ENCODE measurements around the gene ZNF888.
"Not testable (repeated sequence)": the region's sequence is repeated elsewhere in the genome, so short reads cannot be mapped to it uniquely, and the experiment has no call there.

ZNF888 gene

DNA sequence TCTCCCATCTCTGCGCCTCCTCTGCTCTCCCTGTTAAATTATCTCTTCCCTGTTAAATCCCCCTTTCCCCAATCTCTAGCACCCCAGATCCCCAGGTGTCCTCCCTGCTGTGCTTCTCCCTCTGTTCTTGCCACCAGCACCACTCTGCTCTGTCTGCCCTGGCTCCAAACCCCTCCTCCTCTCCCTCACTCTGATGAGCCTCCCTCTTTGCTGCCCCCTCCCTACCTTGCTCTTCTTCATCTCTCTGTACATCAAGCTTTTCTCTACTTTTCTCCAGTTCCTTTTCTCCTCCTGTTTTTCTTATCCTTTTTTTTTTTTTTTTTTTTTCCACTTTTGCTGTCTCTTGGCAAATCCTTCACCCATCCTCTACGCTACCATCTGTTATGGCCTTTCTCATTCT lies 18.3 kb upstream of the ZNF888 start:
- DNase-seq = not testable (repeated sequence)

DNA sequence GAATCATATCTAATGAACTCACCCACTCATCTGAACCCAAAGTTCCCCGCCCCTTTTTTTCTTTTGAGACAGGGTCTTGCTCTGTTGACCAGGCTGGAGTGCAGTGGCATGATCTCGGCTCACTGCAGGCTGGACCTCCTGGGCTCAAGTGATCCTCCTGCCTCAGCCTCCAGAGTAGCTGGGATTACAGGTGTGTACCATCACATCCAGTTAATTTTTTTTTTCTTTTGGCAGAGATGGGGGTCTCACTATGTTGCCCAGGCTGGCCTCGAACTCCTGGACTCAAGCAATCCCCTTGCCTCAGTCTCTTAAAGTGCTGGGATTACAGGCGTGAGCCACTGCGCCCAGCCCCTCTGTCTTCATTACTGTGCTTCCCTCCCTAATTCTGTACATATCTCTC lies 17.7 kb upstream of the ZNF888 start:
- DNase-seq = not testable (repeated sequence)

DNA sequence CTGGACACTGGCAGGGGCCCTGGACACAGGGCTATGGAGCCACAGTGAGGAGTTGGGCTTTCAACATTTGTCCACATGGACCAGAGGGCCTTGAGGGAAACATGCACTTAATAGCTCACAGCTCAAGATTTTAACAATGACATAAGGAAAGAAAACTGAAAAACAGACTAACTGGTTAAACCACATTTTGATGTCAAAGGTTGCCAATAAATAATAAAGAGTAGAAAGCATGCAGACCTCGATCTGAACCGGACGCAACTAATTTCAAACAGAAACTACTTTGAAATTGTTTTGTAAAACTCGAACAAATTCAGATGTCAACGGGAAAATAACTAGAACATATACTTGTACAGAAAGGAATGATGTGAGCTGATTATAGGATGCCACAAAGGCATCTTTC lies 15.5 kb upstream of the ZNF888 start:
- no peak for DNase-seq

DNA sequence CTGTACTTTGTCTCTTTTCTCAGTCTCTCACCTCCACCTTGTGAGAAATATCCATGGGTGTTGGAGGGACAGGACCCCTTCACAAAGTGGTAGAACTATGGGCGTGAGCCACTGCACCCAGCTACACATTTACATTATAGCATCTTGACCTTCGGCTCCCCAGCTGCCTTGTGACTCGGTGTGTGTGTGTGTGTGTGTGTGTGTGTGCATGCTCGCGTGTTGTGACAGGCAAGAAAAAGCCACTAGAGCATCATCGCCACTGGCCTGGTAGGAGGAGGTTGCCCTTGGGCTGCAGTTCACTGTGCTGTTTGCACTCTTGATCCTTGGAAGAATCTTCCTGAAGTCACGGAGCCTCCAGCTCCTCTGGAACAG lies 13.7 kb upstream of the ZNF888 start:
- DNase-seq = no peak

DNA sequence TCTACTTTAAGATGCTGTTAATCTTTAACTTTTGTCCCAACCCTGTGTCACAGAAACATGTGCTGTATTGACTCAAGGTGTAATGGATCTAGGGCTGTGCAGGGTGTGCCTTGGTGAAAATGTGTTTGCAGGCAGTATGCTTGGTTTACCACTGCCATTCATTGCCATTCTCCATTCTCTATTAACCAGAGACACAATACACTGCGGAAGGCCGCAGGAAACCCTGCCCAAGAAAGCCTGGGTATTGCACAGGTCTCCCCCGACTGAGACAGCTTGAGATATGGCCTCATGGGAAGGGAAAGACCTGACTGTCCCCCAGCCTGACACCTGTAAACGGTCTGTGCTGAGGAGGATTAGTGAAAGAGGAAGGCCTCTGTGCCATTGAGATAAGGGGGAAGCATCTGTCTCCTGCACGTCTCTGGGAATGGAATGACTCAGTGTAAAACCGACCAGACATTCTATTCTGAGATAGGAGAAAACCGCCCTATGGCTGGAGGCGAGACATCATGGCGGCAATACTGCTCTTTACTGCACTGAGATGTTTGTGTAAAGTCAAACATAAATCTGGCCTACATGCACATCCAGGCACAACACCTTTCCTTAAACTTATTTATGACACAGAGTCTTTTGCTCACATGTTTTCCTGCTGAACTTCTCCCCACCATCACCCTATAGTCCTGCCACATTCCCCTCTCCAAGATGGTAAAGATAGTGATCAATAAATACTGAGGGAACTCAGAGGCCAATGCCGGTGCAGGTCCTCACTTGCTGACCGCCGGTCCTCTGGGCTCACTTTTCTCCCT lies 13.1 kb upstream of the ZNF888 start:
- no peak for DNase-seq

DNA sequence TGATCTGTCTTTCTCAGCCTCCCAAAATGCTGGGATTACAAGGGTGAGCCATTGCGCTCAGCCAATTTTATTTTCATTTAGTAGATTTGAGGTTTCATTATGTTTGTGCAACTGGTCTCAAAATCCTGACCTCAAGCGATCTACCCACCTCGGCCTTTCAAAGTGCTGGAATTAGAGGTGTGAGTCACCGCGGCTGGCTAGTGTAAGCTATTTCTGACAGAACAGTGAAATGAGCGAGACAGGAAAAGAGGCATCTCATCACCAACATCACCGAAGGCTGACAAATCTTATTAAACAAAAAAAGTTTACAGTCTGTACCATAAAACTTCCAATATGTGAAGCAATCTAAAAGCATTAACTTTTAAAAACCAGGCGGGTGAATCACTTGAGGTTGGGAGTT lies 12.2 kb upstream of the ZNF888 start:
- no peak for DNase-seq

DNA sequence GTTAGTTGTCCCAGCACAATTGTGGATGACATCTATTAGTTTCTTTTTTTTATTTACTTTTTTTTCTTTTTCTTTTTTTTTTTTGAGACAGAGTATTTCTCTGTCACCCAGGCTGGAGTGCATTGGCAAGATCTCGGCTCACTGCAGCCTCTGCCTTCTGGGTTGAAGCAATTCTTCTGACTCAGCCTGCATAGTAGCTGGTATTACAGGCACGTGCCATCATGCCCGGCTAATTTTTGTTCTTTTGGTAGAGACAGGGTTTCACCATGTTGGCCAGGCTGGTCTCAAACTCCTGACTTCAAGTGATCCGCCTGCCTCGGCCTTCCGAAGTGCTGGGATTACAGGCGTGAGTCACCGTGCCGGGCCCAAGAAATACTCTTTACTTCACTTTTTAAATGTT lies 1.4 kb upstream of the ZNF888 start:
- DNase-seq = not testable (repeated sequence)

DNA sequence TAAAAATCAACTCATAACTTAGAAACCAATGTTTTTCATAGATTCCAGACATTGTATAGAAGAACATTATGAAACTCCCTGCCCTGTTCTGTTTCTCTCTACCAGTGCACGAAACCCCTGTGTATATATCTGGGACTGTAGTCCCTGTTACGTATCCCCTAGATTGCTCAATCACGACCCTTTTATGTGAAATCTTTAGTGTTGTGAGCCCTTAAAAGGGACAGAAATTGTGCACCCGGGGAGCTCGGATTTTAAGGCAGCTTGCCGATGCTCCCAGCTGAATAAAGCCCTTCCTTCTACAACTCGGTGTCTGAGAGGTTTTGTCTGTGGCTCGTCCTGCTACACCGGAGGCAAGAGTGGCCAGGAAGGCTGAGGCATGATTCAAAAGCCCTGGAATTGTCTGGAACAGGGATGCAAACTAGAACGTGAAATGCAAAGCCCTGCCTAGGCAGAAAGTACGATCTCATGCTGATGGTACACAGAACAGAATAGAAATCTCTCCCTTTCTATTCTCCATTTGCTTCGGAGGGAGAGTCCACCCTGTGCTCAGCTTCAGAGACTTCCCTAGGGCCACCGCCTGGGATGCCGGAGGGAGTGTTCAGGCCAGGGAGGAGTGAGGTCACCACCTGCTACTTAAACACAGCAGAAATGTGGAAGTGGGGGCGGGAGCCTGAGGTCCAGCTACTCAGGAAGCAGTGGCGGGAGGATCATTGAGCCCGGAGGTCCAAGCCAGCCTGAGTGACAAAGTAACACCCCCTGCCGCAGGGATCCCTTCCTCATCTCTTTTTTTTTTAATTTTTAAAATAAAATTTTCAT lies 758 bp upstream of the ZNF888 start:
- no peak for DNase-seq

DNA sequence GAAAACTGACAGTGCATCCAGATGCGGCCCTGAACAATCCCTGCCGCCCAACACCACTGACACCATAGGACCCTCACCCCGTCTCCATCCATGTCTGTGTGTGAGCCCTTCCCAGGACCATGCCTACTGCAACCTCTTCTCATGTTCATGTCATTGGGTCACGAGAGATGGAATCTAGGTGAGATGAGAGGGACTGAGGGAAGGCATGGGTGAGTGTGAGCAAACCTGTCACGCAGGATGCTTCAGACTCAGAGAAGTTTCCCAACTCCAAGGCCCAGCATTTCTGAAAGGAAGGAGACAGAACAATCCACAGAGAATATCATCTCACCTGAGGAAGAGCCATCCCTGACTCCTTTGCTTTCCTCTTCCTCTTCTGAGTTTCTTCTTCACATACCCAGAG lies 5.7 kb downstream of the ZNF888 start:
- DNase-seq = no peak

DNA sequence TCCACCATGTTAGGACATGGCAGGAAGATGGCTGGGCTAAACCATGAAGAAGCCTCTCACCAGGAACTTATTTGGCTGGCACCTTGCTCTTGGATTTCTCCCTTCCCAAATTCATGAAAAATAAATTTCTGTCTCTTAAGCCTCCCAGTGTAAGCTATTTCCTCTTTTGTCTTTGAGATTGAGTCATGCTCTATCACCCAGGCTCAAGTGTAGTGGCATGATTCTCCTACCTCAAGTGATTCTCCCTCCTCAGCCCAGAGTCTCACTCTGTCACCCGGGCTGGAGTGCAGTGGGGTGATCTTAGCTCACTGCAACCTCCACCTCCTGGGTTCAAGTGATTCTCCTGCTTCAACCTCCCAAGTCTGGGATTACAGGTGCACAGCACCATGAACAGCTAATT lies 12.6 kb downstream of the ZNF888 start:
- DNase-seq = no peak

DNA sequence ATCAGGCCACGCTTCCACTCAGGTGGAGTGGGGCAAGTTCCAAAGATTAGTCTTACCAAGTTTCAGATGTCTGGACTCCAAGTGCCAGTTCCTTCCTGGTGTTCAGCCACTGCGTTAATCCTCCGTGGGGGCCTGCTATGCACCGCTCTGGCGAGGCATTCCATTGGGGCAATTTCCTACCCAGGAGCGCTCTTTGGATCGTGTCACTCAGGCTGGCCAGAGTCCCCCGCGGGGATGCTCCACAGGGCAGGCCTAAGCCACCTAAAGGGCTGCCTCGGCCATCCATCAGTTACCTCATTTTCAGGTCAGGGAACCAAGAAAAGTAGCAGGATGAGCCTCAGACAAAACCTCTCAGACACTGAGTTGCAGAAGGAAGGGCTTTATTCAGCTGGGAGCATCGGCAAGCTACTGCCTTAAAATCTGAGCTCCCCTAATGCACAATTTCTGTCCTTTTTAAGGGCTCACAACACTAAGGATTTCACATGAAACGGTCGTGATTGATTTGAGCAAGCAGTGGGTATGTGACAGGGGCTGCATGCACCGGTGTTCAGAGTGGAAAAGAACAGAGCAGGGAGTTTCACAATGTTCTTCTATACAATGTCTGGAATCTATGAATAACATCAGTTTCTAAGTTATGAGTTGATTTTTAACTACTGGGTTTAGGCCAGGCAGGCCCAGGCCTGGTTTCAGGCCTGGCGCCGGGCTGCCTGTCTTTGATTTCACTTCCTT lies 19.0 kb downstream of the ZNF888 start:
- not testable (repeated sequence) for DNase-seq

DNA sequence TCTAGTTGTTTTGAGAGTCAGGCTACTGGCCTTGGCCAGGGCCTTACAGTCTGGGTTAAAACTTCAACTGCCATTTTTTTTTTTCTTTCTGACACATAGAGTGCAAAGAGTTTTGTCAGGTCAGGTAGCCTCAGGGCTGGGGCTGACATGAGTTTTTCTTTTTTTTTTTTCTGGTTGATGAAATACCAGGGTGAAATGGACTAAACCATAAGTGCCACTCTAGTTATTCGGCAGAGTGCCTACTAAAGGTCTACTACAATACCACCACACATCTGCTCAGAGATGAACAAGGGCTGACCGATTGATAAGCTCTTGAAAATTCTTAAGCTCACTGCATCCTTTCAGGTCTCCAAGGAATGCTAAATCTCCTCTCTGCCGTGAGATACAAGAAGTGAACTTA lies 21.4 kb downstream of the ZNF888 start:
- DNase-seq = no peak

DNA sequence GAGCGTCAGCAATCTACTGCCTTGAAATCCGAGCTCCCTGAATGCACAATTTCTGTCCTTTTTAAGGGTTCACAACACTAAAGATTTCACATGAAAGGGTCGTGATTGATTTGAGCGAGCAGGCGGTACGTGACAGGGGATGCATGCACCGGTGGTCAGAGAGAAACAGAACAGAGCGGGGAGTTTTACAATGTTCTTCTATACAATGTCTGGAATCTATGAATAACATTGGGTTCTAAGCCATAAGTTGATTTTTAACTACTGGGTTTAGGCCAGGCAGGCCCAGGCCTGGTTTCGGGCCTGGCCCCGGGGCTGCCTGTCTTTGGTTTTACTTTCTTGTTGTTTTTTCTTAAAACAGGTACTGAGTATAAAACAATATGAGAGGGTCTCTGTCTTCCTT lies 24.6 kb downstream of the ZNF888 start:
- DNase-seq = not testable (repeated sequence)

DNA sequence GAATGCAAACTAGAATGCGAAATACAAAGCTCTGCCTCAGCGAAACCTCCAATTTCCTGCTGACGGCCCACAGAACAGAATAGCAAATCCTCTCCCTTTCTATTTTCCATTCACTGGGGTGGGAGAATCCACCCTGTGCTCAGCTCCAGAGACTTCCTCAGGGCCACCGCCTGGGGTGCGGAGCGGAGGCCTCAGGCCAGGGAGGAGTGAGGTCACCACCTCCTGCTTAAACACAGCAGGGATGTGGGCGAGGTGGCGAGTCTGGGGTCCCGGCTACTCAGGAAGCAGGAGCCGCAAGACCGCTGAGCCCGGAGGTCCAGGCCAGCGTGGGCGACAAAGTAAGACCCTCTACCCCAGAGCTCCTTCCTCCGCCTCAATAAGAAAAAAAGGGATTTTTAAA lies 25.1 kb downstream of the ZNF888 start:
- no peak for DNase-seq

DNA sequence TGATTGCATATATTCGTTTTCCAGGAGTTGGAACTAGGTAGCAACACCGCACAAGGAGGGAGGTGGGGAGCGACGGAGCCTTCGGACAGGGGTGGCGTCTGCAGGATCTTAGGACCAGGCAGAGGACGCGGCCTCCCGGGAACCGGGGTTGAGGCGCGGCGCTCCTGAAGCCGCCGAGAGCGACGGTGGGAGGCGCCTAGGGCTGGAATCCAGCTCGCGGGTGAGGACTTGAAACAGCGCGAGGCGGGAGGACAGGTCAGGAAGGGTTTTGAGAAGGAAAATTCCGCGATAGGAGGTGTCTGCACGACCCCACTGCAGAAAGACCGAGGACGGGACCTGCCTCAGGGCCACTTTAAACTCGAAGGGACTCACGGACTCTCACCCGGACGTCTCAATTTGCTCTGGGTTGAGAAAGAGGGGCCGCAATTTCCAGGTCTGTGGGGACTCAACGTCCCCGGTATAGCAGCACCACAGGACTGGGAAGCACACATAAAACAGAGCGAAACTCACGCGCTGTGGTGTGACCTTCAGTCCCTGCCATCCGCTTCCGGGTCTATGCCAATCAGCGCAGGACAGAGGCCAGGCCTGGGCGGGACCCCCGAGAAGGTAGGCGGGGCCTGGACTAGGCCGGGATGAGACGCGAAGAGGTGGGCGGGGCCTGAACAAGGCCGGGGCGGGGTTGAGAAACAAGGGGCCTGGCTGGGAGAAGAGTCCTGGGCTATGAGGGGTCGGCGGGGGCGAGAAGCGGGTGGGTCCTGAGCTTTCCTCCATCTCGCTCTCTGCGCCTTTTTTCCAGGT lies 25.9 kb downstream of the ZNF888 start, which contains the start of gene ZNF320:
Gene ZNF320, minus strand, starts transcription at position 498 of the 798 bp plus-strand sequence. CDS start 7,380 bp downstream, outside the sequence.
- peak; percentile 92 for DNase-seq

DNA sequence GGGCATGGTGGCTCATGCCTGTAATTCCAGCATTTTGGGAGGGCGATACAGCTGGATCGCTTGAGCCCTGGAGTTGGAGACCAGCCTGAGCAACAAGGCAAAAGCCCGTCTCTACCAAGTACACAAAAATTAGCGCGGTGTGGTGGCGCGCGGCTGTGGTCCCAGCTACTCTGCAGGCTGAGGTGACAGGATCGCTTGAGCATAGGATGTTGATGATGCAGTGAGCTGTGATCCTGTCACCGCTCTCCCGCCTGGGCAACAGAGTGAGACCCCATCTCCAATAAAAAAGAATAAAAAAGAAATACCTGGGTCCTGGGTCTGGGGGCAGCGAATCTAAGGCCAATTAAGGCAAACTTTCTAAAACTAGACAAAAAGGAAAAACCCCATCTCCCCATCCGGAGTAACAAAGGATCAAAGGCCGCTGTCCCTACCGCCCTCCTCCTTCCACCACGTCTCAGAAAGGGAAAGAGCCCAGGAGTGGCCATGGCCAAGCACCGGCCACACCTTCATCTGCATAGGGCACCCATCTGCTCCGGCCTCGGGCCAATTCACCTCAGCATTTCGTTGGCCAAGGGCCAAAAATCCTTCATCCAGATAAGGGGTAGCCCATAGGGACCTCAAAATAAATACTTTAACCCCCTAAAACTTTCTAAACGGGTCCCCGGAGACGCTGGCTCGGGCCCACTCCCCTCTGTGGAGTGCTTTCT lies 26.6 kb downstream of the ZNF888 start:
- DNase-seq = no peak

DNA sequence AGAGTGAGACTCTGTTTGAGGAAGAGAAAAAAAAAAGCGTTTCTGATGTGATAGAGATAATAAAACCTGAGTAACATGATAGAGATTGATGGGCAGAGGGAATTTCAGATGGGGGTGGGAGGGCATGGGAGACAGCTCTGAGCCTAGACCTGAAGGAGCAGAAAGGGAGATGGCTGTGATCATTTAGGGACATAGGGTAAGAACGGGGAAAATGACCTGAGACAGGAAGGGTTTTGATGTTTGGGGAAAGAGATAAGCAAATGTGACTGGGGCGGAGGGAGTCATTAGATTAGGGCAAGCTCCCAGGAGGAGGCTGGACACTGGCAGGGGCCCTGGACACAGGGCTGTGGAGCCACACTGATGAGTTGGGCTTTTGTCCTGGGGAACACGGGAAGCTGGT lies 31.9 kb downstream of the ZNF888 start:
- no peak for DNase-seq

DNA sequence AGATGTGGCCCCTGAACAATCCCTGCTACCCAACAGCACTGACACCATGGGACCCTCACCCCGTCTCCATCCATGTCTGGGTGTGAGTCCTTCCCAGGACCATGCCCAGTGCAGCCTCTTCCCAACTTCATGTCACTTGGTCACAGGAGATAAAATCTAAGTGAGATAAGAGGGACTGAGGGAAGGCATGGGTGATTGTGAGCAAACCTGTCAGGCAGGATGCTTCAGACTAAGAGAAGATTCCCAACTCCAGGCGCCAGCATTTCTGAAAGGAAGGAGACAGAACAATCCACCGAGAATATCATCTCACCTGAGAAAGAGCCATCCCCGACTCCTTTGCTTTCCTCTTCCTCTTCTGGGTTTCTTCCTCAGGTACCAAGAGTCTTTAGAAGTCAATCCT lies 33.3 kb downstream of the ZNF888 start:
- no peak for DNase-seq

DNA sequence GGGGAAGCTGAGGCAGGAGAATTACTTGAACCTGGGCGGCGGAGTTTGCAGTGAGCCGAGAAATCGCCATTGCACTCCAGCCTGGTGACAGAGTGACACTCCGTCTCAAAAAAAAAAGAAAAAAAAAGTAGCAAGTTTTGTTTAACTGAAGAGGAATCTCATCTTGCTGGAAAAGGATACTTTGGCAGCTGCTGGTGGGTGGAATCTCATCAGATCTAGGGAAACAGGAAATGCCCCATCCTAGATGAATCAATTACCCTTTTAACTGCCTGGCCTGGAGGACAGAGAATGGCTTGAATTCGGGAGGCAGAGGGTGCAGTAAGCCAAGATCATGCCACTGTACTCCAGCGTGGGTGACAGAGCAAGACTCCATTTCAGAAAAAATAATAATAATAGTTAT lies 34.2 kb downstream of the ZNF888 start:
- DNase-seq = no peak

DNA sequence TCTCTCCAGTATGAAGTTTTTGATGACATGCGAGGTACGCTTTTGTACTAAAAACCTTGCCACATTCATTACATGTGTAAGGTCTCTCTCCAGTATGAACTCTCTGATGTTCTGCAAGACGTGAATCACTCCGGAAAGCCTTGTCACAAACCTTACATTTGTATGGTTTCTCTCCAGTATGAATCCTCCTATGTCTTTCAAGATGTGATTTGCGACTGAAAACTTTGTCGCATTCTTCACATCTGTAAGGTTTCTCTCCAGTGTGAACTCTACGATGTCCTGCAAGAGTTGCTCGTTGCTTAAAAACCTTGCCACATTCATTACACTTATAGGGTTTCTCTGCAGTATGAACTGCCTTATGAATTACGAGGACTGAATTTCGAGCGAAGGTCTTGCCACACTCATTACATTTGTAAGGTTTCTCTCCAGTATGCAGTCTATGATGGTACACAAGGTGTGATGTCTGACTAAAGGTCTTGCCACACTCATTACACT lies 42.3 kb downstream of the ZNF888 start:
- no peak for DNase-seq

DNA sequence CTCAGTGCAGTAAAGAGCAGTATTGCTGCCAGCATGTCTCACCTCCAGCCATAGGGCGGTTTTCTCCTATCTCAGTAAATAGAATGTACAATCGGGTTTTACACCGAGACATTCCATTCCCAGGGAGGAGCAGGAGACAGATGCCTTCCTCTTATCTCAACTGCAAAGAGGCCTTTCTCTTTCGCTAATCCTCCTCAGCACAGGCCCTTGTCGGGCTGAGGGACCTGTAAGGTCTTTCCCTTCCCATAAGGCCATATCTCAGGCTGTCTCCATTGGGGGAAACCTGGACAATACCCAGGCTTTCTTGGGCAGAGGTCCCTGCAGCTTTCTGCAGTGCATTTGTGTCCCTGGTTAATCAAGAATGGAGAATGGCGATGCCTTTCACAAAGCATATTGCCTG lies 50.2 kb downstream of the ZNF888 start:
- DNase-seq = not testable (repeated sequence)

DNA sequence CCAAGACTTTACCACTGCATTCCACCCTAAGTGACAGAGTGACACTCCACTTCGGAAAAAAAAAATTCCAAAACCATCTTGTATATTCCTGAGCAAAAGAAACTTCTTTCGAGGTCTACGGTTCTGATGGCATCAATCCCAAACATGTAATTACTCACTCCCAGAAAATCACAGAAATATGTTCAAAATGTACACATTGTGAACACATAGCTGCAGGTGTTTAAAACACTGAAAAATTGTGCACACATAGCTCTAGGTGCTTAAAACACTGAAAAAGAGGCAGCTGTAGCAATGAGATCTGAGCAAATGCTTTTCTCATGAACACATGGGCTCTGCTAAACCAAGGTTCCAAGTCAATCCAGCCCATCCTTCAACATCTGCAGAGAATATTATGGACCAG lies 51.8 kb downstream of the ZNF888 start:
- DNase-seq = no peak

All from retina (tissue), 1 donor.